HG03064 (cell line): ENCODE results near the gene CYP51A1.
"Not testable (repeated sequence)": the region's sequence is repeated elsewhere in the genome, so short reads cannot be mapped to it uniquely, and the experiment has no call there.

Experiments
- ATAC-seq: cut with Tn5 transposase; IDR thresholded peaks from one replicate; pipeline ENCODE4 v1.9.1; 2021; ENCODE audit warnings: low read depth; ENCODE audit not compliant: unreplicated experiment

Gene CYP51A1

DNA sequence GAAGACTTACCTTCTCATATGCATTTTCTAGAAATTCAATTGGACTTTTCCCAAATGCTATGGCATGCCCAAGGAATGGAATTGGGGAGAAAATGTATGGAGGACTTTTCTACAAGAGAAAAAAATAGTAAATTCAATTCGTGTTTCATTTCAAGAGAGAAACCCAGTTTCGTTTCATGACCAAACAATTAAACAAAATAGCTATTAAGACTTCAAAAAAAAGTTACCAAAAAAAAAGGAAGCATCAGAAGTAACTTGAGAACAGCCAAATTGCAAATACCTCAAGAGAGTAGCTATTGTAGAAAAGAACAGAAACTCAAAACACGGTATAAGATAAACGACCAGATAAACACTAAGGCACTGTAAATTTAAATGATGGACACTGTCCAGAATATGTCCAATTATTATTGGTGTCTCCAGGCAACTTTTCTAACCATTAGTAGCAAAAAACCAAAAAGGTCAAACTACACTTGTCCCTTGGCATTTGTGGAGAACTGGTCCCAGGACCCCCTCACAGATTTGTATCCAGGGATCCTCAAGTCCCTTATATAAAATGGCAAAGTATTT is 2.4 kb downstream of the CYP51A1 start:
- no peak for ATAC-seq

DNA sequence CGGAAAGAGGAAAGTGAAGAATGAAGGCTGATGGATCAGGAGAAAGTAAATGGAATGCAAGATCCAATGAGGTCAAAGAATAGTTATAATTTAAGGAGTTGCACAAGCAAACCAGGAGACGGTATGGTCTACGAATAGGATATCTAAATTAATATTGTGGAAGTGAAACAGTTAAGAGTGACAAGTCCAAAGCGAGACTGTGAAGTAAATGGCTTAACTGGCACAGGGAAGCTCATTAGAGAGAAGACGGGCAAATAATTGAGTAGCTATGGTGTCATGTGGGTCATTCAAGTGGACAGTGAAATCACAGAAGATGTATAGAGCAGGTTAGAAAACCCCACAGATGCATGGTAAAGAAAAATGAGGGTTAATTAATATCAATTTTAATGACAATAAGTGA is 3.2 kb downstream of the CYP51A1 start:
- ATAC-seq = no peak

DNA sequence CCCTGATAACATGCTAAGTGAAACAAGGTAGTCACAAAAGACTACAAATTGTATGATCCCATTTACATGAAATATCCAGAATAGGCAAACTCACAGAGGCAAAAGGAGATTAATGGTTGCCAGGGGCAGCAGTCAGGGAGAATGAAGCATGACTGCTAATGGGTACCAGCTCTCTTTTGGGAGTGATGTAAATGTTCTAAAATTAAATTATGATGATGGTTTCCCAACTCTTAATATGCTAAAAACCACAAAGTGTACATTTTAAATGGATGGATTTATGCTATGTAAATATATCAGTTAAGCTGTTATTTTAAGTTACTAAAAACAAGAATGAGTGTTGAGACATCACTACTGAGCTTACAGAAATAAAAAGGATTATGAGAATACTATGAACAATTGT is 12.6 kb downstream of the CYP51A1 start:
- ATAC-seq = no peak

DNA sequence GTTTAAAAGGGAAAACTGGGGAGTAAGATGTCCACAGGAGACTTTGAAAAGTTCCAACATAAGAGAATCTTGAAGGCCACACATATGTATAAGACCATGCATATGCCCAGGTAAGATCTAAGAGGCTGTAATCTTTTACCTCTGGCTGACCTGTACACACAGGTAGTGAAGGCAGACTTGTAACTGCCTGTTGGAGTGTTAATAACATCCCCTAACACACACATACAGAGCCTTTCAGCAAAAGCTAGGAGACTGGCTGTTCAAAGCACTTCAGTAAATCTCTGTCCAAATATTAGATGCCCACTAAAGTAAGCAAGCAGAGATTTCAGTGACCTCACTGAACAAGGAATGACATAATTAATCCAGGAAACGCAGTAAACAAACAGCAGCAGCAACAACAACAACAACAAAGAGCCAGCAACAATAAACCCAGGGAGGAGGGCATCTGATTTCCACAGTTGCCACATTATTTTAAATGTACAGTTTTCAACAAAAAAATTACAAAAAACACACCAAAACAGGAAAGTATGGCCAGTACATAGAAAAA is 15.0 kb downstream of the CYP51A1 start:
- ATAC-seq = no peak

DNA sequence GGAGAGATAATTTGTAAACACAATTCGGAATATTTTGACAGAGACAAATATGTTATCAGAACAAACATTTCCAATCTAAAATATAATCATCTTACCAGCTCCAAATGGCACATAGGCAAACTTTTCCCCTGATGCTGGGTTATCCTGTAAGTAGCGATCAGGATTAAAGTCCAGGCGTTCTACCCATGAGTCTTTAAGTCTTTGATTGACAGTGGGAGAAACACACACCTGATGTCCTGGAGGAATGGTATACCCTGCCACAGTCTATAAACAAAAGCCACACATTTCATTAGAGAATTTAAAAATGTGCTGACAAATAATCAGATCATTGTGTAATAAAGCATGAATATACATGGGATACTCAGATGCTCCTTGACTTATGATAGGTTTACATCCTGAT is 17.3 kb downstream of the CYP51A1 start:
- no peak for ATAC-seq

DNA sequence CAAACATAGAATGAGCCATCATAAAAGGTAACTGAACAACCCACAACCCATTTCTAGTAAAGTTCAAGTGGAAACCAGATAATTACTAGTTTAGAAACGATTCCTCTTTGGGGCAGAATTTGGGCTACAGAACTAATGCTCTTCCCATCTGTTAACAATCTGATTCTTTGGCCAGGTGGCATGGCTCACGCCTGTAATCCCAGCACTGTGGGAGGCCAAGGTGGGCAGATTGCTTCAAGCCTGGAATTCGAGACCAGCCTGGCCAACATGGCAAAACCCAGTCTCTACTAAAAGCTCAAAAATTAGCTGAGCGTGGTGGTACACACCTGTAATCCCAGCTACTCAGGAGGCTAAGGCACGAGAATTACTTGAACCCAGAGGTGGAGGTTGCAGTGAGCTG is 18.5 kb downstream of the CYP51A1 start:
- ATAC-seq = no peak

DNA sequence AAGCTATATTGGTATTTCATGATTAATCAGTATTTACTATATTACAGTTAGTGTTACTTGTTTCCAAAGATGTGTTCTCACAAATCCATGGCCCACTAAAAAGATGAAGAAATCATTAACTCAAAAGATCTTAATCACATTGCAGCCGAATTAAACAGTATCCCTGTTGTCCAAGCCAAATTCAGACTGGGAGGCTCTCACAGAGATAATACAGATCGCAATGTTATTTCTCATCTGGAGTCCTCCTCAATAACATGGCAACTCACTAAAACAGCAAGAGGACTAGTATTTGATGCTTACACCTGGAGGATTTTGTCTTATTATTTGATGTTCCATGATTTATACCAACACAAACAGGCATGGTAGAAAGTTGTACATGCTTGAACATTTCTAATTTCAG is 23.4 kb downstream of the CYP51A1 start:
- no peak for ATAC-seq

DNA sequence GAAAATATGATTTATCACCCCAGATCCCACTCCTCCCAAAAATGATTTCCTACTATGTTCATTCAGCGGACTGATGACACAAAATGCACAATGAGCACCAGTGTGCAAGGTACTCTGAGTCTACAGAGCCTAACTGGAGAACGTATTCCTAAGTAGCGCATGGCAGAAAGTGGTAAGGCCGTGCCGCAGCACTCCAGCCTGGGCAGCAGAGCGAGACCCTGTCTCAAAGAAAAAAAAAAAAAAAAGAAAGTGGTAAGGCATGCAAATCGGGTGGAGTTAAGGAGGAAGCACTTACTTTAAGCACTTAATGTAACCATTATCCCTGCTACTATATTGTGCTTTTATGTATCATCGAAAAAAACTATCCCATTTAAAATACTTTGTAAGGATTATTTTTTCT is 25.5 kb downstream of the CYP51A1 start:
- ATAC-seq = no peak

DNA sequence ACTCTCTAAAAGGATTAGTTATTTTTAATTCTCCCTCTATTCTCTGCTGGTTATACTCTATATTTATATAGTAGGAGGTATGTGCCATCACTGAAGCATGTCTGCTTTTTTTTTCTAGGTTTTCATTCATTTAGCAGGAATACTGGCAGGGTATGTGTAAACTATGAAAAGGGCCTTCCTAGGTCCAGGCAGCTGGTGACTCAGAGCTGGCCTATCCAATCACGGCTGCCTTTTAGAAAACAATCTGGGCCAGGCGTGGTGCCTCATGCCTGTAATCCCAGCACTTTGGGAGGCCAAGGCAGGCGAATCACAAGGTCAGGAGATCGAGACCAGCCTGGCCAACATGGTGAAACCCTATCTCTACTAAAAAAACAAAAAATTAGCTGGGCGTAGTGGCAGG is 31.4 kb downstream of the CYP51A1 start:
- ATAC-seq = not testable (repeated sequence)

DNA sequence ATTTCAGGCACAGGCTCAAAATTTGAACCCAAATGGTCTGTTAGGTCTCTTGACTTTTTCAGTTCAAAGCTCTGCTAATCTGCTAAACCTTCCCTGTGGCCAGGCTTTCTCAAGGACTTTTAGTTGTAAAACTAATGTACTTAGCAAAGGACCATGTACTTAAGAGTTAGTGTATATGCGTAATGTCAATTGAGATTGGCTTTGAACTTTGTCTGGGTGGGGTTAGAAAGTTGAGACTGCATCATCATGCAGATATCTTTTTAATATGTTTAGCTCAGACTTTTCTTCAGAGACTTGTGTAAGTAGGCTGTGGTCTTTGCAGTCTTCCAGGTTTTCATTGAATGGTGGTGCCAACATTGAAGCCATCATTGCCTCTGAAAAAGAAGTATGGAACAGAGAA is 33.7 kb downstream of the CYP51A1 start:
- ATAC-seq = no peak

DNA sequence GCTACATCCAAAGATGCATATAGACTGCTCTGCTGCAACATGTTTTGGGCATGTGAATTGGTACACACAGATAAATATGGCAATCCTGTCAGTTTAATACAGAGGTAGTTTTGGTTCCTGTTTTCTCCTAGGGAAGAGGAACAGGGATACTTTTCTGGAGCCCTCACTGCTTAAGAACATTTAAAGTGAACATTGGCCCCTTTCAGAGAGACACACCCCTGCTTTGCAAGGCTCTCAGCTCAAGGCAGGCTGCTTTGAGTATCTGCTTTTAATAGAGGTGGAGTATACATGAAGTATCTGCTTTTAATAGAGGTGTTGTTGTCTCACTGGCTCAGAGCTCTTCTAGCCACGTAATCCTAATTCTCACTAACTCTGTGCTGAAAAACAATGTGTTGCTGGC is 38.9 kb downstream of the CYP51A1 start:
- ATAC-seq = no peak

DNA sequence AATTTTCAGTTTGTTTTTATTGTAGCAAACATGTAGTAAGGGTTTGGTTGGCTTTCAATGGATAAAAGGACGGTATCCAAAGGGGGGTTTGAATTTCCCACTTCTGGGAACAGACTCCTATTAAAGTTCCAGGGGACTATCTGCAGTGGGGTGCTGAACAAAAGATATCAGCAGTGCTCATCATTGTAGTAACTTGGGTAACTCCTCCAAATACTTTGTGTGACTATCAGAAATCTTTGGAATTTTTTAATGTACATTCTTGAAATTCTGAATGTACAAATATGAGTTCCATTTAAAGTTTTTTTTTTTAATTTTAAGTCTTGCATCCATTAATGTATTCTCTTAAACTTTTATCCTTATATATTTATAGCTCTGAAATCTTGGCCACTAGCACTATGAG is 42.1 kb downstream of the CYP51A1 start:
- ATAC-seq = no peak

DNA sequence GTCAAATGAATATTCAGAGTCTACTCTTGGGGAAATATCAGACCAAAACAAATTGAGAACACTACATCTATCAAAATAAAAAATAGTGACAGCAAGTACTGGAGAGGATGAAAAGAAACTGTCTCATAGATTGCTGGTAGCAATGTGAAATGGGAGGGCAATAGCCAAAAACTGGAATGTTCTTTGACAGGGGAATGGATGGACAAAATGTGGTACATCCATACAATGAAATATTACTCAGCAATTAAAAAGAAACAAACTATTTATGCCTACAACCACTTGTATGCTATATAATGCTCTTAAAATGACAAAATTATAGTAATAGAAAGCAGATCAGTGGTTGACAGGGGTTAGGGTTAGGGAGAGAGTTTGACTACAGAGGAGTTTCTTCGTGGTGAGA is 46.0 kb downstream of the CYP51A1 start:
- no peak for ATAC-seq

DNA sequence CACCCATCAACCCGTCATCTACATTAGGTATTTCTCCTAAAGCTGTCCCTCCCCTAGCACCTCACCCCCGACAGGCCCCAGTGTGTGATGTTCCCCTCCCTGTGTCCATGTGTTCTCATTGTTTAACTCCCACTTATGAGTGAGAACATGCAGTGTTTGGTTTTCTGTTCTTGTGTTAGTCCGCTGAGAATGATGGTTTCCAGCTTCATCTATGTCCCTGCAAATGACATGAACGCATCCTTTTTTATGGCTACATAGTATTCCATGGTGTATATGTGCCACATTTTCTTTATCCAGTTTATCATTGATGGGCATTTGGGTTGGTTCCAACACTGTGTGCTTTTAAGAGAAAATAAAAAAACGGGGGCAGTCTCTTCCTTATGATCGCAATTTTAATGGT is 50.4 kb downstream of the CYP51A1 start:
- ATAC-seq = not testable (repeated sequence)

DNA sequence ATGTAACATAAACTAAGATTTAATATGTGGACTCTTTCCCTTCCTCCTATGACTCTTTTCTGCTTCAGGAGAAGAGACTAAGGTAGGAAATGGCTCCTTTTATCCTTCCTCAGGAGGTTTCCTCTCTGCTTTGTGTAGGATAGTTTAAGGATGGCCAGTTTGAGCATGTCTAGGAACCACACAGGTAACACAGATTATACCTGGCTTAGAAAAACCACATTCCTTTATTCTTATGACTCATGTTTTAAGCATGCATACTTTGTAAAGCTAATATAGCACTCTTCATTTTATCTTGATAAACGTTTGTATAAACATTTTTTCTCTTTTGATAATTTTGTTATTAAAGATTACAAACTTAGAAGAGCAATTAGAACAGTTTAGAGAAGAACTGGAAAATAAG is 57.8 kb downstream of the CYP51A1 start:
- no peak for ATAC-seq

DNA sequence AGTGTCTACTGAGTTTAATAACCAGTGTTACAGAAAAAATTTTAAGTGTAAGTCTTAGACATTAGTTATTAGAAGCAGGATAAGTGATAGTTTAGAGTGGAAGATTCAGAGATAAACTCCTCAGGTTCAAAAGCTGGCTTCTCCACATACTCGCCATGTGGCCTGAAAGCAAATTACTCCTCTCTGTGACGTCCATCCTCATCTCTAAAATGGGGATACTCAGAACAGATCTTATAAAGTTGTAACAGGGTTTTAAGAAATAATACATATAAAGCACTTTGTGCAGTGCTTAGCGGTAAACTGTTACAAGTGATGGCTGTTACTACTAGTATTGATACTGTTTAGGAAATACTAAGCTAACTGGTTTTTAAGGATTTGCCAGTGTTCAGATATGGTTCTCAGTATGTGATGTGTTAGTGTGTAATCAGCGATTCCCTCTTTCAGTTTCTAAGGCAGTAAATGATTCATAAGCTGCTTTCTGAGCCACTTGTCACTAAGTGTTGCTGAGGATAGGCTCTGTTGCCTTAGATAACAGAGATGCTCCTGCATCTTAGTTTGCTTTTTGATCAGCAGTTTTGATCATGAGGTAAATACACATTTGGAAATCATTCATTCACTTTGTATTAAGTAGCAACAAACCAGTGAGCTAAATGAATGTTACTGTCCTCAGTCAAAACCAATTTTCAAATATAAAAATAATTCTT is 58.7 kb downstream of the CYP51A1 start:
- ATAC-seq = peak; percentile 93

DNA sequence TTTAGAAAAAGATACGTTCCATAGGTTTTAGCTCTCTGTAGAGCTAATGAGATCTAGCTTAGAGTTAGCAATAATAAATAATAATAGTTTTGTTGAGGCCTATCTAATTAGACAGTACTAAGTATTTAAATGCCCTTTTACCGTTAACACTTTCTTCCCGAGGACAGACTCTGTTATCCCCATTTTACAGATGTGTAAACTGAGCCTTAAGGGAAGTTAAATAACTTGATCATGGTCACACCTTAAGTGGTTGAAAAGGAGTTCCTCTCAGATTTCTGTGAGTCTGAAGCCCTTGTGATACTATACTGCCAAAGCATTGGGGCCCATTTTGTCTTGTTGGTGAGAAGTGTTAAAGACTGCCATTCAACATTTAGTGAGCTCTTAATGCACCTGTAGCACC is 61.6 kb downstream of the CYP51A1 start:
- ATAC-seq = no peak

DNA sequence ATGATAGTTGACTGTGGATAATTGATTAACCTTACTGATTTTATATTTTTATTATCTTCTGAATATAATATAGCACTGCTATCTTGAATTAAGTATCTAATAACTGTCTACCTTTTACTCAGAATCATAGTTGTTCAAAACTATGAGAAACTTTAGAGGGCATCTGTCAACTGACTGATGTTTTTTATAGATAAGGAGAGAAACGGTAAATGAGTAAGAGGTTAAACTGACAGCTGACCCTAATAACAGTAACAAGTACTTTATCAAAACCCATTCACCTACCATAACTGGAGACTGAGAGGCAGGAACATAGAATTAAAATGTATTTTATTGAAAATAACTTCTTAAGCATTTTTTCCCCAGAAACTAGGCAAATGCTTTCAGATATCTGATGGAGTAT is 62.2 kb downstream of the CYP51A1 start:
- ATAC-seq = no peak

DNA sequence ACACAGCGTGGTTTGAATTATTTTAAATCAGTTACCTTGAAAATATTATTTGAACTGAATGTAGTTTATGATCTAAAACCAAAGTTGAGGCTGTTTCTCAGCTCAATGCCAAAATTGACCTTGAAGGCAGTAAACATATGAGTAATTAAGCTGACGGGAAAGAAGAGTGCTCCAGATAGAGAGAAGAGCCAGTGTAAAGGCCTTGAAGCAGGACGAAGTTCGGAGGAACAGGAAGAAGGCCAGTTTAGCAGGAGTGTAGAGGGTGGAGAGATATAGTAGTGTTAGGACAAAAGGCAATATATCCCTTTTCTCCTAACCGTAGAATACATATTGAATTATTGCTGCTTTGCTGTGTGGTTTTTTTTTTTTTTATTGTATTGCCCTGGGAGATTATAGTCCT is 63.2 kb downstream of the CYP51A1 start:
- no peak for ATAC-seq

DNA sequence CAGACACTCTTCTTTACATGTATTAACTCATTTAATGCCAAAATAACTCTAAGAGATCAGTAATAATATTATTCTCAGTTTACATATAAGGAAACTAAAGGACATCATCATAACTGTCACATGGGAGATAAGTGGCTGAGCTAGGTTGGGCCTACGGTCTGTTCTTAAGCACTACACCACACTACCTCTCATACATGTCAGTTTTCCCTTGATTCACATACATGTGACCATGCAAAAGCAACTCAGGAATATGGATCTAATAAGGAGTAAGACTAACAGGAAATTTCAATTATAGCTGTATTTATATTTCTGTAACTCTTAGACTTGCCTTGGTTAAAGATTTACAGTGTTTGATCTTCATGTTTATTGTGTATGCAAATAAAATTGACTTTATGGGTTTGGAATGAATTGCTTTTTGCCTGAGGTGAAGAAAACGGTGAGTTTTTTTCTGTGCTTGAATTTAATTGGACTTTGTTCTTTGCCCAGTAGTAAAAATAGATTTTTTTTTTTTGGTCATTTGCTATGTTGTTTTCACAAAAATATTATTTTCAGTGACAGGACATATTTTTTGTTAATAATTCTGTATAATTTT is 69.7 kb downstream of the CYP51A1 start:
- ATAC-seq = no peak
